Measurements from ENCODE around the gene PALB2. TPM values are rescaled to one million over a fixed set of nuclear protein-coding genes. Genes with fewer than 3 reads are reported as not detected.

The PALB2 gene
- total and polyA plus RNA-seq, 9 of the 15 experiments (the other 6 are each of a cell fraction or from before 2014, with no cell fraction given), result 7.0 to 25.8 (median 15.2) TPM

DNA sequence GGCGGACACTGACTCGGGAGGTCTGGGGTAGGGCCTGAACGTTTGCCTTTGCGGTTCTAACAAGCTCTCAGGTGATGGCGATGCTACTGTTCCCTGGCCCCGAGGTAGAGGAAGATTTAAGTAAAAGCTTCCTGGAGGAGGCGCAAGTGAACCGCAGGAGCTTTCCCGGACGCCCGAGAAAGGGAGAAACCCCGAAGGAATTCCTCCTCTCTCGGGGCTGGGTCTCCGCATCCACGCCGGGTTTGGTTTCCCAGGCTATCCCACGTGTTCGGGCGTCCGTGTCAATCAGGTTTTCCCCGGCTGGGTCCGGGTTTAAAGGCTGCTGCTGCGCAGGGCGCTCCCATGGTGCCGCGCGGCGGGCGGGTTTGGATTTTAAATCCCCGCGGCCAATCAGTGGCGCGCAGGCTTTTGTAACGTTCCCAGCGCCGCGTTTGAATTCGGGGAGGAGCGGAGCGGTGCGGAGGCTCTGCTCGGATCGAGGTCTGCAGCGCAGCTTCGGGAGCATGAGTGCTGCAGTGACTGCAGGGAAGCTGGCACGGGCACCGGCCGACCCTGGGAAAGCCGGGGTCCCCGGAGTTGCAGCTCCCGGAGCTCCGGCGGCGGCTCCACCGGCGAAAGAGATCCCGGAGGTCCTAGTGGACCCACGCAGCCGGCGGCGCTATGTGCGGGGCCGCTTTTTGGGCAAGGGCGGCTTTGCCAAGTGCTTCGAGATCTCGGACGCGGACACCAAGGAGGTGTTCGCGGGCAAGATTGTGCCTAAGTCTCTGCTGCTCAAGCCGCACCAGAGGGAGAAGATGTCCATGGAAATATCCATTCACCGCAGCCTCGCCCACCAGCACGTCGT is 37.5 kb upstream of the PALB2 start, which contains the start of gene PLK1 (continued):
- TF ChIP-seq, protein P1, sequence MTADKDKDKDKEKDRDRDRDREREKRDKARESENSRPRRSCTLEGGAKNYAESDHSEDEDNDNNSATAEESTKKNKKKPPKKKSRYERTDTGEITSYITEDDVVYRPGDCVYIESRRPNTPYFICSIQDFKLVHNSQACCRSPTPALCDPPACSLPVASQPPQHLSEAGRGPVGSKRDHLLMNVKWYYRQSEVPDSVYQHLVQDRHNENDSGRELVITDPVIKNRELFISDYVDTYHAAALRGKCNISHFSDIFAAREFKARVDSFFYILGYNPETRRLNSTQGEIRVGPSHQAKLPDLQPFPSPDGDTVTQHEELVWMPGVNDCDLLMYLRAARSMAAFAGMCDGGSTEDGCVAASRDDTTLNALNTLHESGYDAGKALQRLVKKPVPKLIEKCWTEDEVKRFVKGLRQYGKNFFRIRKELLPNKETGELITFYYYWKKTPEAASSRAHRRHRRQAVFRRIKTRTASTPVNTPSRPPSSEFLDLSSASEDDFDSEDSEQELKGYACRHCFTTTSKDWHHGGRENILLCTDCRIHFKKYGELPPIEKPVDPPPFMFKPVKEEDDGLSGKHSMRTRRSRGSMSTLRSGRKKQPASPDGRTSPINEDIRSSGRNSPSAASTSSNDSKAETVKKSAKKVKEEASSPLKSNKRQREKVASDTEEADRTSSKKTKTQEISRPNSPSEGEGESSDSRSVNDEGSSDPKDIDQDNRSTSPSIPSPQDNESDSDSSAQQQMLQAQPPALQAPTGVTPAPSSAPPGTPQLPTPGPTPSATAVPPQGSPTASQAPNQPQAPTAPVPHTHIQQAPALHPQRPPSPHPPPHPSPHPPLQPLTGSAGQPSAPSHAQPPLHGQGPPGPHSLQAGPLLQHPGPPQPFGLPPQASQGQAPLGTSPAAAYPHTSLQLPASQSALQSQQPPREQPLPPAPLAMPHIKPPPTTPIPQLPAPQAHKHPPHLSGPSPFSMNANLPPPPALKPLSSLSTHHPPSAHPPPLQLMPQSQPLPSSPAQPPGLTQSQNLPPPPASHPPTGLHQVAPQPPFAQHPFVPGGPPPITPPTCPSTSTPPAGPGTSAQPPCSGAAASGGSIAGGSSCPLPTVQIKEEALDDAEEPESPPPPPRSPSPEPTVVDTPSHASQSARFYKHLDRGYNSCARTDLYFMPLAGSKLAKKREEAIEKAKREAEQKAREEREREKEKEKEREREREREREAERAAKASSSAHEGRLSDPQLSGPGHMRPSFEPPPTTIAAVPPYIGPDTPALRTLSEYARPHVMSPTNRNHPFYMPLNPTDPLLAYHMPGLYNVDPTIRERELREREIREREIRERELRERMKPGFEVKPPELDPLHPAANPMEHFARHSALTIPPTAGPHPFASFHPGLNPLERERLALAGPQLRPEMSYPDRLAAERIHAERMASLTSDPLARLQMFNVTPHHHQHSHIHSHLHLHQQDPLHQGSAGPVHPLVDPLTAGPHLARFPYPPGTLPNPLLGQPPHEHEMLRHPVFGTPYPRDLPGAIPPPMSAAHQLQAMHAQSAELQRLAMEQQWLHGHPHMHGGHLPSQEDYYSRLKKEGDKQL (CRISPR knock-in tag; IDR thresholded peaks at IDR 0.05; ENCODE audit: borderline replicate concordance), result no peak
- TF ChIP-seq ZNF146 (CRISPR knock-in tag; IDR thresholded peaks at IDR 0.05; ENCODE audit: unreplicated experiment) (no peak), THRAP3 (IDR thresholded peaks at IDR 0.05; ENCODE audit: borderline replicate concordance) (no peak), TBL1XR1 (IDR thresholded peaks at IDR 0.05; ENCODE audit: low read length in 2 of 2) (no peak), NFE2 (IDR thresholded peaks at IDR 0.05; ENCODE audit: low read depth) (no peak; the same call in 1 of the 2 replicates), ZZZ3 (IDR thresholded peaks at IDR 0.05) (no peak), RFX7 (CRISPR knock-in tag; IDR thresholded peaks at IDR 0.05) (no peak), KHSRP (IDR thresholded peaks at IDR 0.05) (no peak), ARID2 (IDR thresholded peaks at IDR 0.05) (no peak), FOXK1 (CRISPR knock-in tag; IDR thresholded peaks at IDR 0.05; ENCODE audit: borderline replicate concordance) (no peak)
- TF ChIP-seq, protein P2, sequence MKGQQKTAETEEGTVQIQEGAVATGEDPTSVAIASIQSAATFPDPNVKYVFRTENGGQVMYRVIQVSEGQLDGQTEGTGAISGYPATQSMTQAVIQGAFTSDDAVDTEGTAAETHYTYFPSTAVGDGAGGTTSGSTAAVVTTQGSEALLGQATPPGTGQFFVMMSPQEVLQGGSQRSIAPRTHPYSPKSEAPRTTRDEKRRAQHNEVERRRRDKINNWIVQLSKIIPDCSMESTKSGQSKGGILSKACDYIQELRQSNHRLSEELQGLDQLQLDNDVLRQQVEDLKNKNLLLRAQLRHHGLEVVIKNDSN (CRISPR knock-in tag; IDR thresholded peaks at IDR 0.05), result peak; percentile 41; the same call in 1 of the 2 replicates
- TF ChIP-seq, protein P3, sequence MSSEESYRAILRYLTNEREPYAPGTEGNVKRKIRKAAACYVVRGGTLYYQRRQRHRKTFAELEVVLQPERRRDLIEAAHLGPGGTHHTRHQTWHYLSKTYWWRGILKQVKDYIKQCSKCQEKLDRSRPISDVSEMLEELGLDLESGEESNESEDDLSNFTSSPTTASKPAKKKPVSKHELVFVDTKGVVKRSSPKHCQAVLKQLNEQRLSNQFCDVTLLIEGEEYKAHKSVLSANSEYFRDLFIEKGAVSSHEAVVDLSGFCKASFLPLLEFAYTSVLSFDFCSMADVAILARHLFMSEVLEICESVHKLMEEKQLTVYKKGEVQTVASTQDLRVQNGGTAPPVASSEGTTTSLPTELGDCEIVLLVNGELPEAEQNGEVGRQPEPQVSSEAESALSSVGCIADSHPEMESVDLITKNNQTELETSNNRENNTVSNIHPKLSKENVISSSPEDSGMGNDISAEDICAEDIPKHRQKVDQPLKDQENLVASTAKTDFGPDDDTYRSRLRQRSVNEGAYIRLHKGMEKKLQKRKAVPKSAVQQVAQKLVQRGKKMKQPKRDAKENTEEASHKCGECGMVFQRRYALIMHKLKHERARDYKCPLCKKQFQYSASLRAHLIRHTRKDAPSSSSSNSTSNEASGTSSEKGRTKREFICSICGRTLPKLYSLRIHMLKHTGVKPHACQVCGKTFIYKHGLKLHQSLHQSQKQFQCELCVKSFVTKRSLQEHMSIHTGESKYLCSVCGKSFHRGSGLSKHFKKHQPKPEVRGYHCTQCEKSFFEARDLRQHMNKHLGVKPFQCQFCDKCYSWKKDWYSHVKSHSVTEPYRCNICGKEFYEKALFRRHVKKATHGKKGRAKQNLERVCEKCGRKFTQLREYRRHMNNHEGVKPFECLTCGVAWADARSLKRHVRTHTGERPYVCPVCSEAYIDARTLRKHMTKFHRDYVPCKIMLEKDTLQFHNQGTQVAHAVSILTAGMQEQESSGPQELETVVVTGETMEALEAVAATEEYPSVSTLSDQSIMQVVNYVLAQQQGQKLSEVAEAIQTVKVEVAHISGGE (CRISPR knock-in tag; IDR thresholded peaks at IDR 0.05), result 0 out of 6 replicates have a peak, but pooled peaks of 1 of the 3 experiments have one; percentile 46
- TF ChIP-seq, protein P4, sequence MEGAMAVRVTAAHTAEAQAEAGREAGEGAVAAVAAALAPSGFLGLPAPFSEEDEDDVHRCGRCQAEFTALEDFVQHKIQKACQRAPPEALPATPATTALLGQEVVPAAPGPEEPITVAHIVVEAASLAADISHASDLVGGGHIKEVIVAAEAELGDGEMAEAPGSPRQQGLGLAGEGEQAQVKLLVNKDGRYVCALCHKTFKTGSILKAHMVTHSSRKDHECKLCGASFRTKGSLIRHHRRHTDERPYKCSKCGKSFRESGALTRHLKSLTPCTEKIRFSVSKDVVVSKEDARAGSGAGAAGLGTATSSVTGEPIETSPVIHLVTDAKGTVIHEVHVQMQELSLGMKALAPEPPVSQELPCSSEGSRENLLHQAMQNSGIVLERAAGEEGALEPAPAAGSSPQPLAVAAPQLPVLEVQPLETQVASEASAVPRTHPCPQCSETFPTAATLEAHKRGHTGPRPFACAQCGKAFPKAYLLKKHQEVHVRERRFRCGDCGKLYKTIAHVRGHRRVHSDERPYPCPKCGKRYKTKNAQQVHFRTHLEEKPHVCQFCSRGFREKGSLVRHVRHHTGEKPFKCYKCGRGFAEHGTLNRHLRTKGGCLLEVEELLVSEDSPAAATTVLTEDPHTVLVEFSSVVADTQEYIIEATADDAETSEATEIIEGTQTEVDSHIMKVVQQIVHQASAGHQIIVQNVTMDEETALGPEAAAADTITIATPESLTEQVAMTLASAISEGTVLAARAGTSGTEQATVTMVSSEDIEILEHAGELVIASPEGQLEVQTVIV (CRISPR knock-in tag; IDR thresholded peaks at IDR 0.05; ENCODE audit: borderline replicate concordance), result no peak

All from K562 (cell line).